Measurements from ENCODE around the gene GTF3C5.

DNA sequence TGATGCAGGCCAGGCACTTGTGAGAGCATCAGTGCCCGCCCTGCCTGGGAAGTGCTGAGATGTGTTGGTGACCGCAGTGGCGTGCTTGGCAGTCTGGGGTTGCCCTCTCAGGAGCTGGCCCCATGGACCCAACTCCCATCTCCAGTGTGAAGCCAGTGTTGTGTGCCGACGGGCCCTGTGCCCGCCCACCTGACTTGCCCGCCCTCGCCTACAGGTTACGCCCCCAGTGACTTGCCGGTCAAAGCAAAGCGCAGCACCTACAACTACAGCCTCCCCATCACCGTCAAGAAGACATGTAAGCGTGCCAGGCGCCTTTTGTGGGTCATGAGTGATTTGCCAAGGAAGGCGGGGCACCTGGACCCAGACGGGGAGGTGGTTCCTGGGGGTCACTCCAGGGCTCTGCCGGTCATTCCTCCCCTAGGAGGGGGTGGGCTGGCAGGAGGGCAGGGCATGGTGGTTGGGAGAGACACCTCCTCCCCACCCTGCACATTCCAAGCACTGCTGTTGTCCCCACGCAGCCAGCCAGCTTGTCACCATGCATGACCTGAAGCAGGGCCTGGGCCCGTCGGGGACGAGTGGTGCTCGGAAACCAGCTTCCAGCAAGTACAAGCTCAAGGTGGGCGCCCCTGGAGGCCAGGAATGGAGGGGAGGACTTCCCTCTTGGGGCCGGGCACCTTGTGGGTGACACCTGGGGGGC is 23.5 kb downstream of the GTF3C5 start:
- TF ChIP-seq CTCF (IDR thresholded peaks at IDR 0.05; ENCODE audit: poor library complexity) (no peak), EZH2 (IDR thresholded peaks at IDR 0.05; ENCODE audit: borderline replicate concordance) (no peak)

Measured in hepatocyte (in vitro differentiated cells).